NCI-H2227 (cell line): ENCODE data around the gene PPP1R3G.
"Not testable (repeated sequence)": the region's sequence is repeated elsewhere in the genome, so short reads cannot be mapped to it uniquely, and the experiment has no call there.

Experiments
- DNase-seq: peaks from one replicate; lab custom pipeline; 2025; ENCODE audit not compliant: unreplicated experiment; lab: John Stamatoyannopoulos, UW

PPP1R3G gene

GRCh38 chr6:5116243-5116991, 31.3 kb downstream of the PPP1R3G start:
- no peak for DNase-seq

- DNase-seq: no peak
Measured at GRCh38 chr6:5119090-5119951, 34.2 kb downstream of the PPP1R3G start.

- DNase-seq: no peak
Measured at GRCh38 chr6:5120011-5120410, 34.9 kb downstream of the PPP1R3G start.

GRCh38 chr6:5120543-5120942, 35.4 kb downstream of the PPP1R3G start:
- not testable (repeated sequence) for DNase-seq

- DNase-seq: no peak
Measured at GRCh38 chr6:5121479-5121878, 36.3 kb downstream of the PPP1R3G start.

GRCh38 chr6:5121956-5122355, 36.8 kb downstream of the PPP1R3G start:
- DNase-seq: no peak

- no peak for DNase-seq
Measured at GRCh38 chr6:5122504-5123112, 37.5 kb downstream of the PPP1R3G start.

- no peak for DNase-seq
Measured at GRCh38 chr6:5123296-5124143, 38.4 kb downstream of the PPP1R3G start.

- no peak for DNase-seq
Measured at GRCh38 chr6:5124526-5124925, 39.4 kb downstream of the PPP1R3G start.

- DNase-seq: no peak
Measured at GRCh38 chr6:5125152-5126006, 40.2 kb downstream of the PPP1R3G start.

- no peak for DNase-seq
Measured at GRCh38 chr6:5126214-5126613, 41.1 kb downstream of the PPP1R3G start.

GRCh38 chr6:5127106-5127687, 42.1 kb downstream of the PPP1R3G start:
- no peak for DNase-seq

- DNase-seq: no peak
Measured at GRCh38 chr6:5128351-5128750, 43.2 kb downstream of the PPP1R3G start.

GRCh38 chr6:5130135-5130866, 45.2 kb downstream of the PPP1R3G start:
- no peak for DNase-seq

- peak; percentile 55 for DNase-seq
Measured at GRCh38 chr6:5132731-5133130, 47.6 kb downstream of the PPP1R3G start.

- no peak for DNase-seq
Measured at GRCh38 chr6:5133943-5134342, 48.8 kb downstream of the PPP1R3G start.

- peak; percentile 46 for DNase-seq
Measured at GRCh38 chr6:5135788-5136376, 50.7 kb downstream of the PPP1R3G start.

GRCh38 chr6:5136851-5137250, 51.7 kb downstream of the PPP1R3G start:
- no peak for DNase-seq
